Head of caudate nucleus (tissue), 42 donors: ENCODE data around the gene IFIT2.
"Not testable (repeated sequence)": the region's sequence is repeated elsewhere in the genome, so short reads cannot be mapped to it uniquely, and the experiment has no call there.

Source experiments
- DNase-seq, 42 donors: peaks; one replicate each; pipeline versions ENCODE4 v3.0.0 to v3.0.0-alpha.2; 2020 to 2021; ENCODE audit warnings: mixed read lengths in 7 of 42
- intact Hi-C: fragments of 100-400 bp; cut with DNase I; formaldehyde crosslinking; loops from one replicate; pipeline ENCODE4 v1.15.0; 2022

IFIT2 gene, protein sequence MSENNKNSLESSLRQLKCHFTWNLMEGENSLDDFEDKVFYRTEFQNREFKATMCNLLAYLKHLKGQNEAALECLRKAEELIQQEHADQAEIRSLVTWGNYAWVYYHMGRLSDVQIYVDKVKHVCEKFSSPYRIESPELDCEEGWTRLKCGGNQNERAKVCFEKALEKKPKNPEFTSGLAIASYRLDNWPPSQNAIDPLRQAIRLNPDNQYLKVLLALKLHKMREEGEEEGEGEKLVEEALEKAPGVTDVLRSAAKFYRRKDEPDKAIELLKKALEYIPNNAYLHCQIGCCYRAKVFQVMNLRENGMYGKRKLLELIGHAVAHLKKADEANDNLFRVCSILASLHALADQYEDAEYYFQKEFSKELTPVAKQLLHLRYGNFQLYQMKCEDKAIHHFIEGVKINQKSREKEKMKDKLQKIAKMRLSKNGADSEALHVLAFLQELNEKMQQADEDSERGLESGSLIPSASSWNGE

DNA sequence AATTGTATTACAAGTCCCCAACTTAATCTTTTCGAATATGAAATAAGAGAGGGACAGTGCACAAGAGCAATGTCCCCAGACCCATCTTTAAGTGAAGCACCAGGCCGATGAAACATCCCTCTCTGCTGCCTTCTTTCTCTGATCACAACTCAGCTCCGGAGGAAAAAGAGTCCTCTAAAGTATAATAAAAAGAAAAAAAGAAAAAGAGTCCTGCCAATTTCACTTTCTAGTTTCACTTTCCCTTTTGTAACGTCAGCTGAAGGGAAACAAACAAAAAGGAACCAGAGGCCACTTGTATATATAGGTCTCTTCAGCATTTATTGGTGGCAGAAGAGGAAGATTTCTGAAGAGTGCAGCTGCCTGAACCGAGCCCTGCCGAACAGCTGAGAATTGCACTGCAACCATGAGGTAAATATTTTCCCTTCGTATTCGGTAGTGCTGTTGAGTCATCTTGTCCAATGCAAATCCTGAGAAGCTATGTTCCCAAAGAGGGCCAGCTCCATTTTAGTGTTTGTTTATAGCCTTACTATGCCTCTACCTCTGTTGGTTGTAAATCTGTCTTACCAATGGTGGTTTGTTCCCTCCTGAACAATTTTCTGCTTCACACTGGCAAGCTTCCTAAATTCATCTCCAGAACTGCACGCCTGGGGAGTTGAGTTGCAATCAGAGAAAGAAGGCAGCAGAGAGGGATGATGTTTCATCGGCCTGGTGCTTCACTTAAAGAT is at the start of gene IFIT2:
Gene IFIT2 (plus strand): TSS at position 326 of the 725 bp plus-strand sequence. CDS start 78 bp downstream, at position 404.
- intact Hi-C loops = no loop called here
- peak in 25 of 42 donors; percentile 5 to 75 (median 47) for DNase-seq

DNA sequence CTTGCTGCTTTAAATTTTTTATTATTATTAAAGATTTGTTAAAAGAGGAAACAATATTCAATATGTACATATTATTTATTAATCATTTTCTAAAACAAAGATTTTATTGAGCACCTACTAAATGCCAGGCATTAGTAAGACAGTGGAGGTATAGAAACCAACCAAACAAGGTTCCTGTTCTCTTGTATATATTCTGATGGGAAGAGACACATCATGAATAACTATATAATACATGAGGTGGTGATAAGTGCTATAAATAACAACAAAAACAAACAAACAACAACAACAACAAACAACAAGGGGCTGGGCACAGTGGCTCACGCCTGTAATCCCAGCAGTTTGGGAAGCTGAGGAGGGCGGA is 49.6 kb upstream of the IFIT2 start:
- intact Hi-C loops = loop anchor here (5.0 kb wide), 1 partner anchor 35 kb away; no protein-coding TSS in a partner anchor

DNA sequence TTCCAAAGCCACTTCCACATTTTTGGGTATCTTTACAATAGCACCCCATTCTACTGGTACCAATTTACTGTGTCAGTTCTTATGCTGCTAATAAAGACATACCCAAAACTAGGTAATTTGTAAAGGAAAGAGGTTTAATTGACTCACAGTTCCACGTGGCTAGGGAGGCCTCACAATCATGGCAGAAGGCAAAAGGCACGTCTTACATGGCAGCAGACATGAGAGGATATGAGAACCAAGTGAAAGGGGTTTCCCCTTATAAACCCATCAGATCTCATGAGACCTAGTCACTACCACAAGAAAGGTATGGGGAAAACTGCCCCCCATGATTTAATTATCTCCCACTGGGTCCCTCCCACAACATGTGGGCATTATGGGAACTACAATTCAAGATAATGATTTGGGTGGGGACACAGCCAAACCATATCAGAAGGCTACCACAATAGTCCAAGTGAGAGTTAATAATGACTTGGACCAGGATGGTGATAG is 46.7 kb upstream of the IFIT2 start:
- DNase-seq, intact Hi-C loops: not testable (repeated sequence)

More for the DNA sequence above, 49.6 kb upstream of the IFIT2 start:
- no peak for DNase-seq

DNA sequence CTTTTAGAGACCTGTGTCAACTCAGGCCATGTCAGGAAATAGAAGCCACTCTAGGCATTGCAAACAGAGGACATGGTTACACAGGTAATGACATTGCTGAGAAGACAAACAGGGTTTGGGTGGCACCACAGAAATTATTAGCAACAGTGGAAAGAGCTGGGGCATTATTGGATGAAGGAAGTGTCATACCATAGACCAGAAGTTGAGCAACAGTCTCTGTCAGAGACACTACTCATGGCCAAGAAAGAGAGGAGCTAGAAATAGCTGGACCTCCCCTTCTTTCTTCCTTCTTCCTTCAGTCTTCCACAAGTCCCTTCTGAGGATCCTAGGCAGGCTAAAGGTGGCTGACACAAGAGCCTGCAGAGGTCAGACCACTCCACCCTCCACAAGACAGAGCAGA is 46.1 kb upstream of the IFIT2 start:
- intact Hi-C loops = no loop called here
- DNase-seq = no peak

DNA sequence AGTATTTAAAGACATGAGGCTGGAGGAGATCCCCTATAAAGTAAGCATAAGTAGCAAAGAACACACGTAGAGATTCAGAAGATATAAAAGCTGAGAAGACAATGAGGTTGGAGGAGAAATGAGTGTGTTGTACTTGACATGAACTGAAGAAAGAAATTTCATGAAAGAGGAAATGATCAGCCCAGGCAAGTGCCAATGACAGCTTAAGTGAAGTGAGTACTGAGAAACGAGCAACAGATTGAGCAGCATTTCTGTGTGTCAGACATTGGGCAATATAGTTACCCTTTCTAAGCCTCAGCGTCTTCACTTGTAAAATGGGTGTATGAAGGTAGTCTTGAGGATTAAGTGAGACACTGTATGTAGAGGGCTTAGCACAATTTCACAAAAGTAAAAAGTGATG is 45.5 kb upstream of the IFIT2 start:
- no peak for DNase-seq
- intact Hi-C loops = no loop called here

DNA sequence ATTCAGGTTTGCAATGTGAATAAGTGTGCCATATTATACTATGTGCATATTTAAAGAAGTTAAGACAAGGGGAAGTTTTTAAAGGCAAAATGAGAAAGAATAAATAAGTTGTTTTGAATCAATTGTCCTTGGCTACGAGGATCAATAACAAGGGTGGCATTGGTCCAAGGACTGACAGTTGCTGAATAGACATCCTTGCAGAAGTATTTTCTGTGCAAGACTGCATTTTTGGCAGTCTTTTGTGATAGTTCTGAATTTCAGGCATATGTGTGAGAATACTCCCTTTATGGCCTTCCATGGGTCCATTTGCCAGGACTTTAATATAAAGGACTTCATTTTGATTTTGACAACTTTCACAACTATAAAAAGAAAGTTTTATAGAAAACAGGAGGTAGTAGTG is 44.9 kb upstream of the IFIT2 start:
- intact Hi-C loops = no loop called here

DNA sequence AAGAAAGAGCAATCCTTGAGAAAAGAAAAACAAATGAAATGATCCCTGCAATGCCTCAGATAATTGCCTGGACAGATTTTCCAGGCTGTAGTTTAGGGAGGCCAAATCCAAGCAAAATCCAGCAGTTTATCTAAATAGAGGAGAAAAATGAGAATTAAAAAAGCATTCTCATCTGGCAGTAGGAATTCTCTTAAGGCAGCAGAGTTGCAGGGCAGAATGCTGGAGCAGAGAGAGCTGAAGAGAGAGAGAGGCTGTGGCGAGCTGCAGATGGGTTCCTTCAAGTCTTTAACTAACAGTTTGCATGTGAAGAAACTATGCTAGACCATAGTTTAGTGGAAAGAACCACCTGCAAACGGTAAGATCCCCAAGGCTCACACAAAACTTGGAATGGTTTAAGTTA is 44.3 kb upstream of the IFIT2 start:
- DNase-seq = peak in 1 of 42 donors; percentile 35
- intact Hi-C loops = no loop called here

More for the DNA sequence above, 44.9 kb upstream of the IFIT2 start:
- no peak for DNase-seq

DNA sequence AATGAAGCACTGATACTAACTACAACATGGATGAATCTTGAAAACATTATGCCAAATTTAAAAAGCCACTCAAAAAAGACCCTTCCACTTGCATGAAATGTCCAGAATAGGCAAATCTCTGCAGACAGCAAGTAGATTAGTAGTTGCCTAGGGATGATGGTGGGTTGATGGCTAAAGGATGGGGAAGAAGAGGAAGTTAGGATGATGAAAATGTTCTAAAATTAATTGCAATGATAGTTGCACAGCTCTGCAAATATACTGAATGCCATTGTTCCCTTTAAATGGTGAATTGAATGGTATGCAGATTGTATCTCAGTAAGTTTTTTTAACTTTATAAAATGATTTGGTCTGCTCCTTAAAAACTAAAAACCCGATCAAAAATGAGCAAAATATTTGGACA is 43.0 kb upstream of the IFIT2 start:
- intact Hi-C loops = no loop called here

DNA sequence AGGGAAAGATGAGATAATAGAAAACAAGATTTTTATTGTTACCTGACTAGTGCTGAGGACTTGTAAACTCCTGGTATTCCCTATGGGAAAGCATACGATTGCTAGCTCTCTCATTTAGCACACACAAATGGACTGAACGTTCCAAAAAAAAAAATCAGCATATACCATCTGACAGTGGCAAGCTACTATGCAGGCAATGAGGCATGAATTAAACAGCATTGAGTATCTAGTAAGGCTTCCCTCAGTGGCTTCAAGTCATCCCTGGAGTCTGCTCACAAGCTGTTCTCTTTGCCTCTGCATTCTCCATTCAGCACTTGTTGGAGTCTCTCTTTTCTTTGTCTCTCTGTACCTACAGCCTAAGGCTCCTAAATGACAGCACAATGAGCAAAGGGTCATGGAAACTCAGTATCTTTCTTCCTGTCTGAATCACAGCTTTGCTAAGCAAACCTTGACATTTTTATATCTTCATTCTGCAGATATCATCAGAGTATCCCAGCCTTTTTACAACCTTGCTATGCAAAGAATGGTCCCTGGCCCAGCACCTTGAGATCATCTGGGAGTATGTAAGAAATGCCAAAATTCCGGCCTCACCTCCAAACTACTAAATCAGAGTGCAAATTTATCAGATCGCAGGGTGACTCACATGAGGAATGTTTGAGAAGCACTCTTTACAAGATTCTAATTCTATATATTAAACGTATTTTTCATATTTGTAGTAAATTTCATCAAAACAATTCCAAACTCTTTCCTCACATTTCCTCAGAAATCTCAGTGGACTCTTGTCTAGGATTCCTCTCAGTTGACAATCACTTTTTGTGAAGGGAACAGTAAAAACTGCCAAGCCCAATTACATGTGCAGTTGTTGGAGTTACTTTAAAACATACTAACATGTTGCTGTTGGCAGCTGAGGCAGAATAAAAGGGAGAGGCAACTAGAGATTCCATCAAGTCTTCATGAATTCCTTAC is 39.5 kb upstream of the IFIT2 start:
- DNase-seq = no peak
- intact Hi-C loops = no loop called here

More for the DNA sequence above, 43.0 kb upstream of the IFIT2 start:
- DNase-seq = no peak

DNA sequence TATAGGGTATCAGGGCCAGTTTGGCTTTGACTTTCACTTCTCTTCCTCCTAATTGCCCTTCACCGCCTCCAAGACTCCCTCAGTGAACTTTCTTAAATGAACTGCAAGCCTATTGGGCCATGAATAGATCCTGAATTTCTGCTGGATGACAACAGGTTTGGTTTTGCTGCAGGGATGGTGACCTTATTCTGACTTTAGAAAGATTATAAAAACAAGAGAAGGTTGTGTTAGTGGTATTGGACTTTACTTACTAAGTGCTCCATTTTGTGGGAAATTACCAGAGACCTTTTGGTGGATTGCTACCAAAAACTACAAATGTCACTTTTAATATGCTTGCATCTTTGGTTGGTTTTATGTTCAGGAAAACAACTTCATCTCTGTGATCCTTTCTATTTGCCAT is 38.8 kb upstream of the IFIT2 start:
- intact Hi-C loops = no loop called here
- DNase-seq = no peak

DNA sequence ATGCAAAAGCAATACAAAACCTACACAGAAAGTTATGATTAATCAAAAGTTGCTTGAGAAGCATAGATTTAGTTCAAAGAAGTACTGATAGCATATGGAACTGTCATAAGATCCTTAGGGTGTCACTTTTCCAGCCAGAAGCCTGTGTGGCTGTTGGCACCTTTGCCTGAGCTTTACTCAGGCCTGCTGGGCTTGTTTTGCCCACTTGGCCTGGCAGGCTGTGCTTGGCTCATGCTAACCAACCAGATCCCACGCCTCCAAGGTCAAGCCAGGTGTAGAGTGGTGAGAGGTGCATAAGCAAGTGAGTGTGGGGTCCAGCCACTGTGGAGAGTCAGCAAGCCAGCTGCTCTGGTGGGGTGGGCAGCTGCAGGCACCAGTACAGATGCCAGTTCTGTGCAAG is 38.3 kb upstream of the IFIT2 start:
- intact Hi-C loops = no loop called here
- DNase-seq = no peak

DNA sequence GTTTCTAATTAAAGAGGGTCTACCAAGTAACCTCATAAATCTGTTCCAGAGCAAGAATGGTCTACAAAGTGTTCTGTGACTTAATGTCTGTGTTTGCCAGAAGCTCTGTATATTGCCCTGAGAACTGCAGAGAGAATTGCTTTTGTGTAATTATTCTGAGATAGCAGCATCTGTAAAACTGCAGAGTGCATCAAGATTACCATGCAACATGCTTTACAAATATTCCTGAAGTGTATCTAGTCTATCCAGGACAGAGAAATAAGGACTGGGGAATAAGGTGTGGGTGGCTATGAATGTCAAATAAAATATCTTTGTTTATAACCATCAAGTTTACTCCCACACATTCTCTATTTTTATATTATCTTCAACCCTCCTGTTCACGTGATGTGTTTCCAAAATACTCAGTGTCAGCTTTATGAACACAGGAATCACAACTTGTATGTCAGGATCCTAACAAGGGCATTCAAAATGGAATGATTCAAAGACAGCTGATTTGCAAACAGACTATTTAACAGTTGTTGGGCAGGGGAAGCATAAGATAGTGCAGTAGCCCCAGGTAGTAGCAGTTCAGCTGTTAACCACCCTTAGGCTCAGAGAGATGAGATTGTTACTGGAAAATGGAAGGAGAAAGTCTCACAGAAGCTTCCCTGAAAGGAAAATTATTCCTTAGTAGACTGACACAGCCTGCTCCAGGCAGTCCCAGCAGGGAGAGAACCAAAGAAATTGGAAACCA is 35.0 kb upstream of the IFIT2 start:
- intact Hi-C loops = no loop called here
- DNase-seq = no peak

DNA sequence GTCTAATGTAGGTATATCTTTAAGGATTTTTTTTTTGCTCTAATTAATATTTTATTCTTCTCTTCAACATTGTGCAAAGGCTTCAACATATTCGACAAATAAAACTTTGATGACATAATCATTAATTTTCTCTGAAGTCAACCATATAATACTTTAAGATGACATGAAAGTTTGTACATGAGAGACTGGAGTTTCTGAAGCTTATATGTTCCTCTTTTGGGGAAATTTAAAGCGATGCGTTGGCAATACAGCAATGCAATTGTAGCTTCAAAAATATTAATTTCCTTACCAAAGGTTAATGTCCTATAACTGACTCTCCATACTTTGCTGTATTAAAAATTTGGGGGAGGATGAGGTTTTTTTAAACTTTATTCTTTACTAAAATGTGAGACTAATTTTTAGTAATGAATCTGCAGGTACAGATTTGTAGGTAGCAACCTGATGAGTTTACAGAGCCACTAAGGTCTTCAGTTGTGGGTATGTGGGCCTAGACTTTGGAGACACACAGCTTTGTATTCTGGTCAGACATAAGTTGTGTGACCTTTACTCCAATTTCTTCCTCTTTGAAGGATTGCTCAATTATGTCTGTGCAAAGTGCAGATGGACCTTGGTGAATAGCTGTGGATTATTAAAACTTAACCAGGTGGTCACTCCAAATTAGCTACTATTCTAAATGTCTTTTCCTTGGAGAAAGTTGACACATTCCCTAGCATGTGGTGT is 32.3 kb upstream of the IFIT2 start:
- intact Hi-C loops = no loop called here
- DNase-seq = no peak

DNA sequence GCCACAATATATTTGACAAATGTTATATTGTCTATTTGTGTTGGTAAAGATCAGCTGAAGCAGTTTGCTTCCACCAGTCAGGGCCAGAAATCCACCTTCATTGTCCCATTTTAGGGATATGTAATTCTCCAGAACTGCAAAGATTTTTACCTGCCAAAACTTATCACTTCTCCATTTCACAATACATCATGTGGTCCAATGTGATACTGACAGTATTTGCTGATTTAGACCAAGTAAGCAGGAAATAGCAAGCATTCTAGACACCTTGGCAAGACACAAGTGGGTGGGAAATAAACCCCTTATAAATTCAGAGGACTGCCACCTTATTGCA is 31.7 kb upstream of the IFIT2 start:
- no peak for DNase-seq

DNA sequence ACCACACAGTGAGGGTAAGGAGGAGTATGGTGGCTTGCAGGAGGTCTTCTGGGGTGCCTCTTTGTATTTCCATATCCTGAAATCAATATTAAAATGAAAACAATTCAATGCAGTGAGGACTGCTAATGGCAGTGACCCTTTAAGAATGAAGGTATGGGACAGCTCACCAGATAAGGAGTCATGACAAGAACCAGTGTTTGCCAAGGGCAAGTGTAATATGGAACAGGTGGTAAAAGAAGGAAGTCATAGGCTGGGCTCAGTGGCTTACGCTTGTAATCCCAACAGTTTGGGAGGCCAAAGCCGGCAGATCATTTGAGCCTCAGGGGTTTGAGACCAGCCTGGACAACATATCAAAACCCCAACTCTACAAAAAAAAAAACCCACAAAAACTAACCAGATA is 30.3 kb upstream of the IFIT2 start:
- no peak for DNase-seq
- intact Hi-C loops = no loop called here

More for the DNA sequence above, 31.7 kb upstream of the IFIT2 start:
- intact Hi-C loops = no loop called here

DNA sequence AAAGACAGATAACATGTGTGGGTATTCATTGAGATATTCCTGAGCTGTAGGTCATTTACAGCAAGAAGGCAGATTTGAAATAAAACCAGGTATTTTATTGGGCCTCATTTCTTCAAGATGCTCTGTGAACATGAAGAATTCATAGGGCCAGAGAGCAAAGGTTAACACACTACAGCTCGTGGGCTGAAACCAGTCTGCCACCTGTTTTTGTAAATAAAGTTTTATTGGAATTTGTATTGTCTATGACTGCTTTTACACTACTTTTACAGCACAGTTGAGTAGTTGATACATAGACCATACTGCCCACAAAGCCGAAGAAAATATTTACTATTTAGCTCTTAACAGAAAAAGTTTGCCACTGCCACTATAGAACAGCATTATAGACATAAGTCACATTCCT is 28.2 kb upstream of the IFIT2 start:
- intact Hi-C loops = no loop called here
- no peak for DNase-seq

DNA sequence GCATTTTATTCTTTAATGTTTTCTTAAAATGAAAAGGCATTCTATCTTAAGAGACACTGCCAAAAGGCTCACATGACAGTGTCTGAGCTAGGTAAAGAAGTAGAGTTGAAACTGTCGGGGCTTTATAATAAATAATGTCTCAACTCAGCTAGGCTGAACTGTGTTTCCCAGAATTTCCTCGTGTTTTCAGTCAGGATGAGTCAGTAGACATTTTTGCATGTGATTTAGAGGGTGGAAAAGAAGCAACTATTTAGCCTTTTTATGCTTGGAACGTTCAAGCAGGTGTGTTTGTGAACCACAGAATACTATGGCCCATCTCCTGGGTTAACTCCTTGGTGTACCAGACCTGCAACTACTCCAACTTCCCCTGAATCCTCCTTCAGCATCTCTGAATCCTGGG is 26.9 kb upstream of the IFIT2 start:
- intact Hi-C loops = no loop called here
- no peak for DNase-seq

DNA sequence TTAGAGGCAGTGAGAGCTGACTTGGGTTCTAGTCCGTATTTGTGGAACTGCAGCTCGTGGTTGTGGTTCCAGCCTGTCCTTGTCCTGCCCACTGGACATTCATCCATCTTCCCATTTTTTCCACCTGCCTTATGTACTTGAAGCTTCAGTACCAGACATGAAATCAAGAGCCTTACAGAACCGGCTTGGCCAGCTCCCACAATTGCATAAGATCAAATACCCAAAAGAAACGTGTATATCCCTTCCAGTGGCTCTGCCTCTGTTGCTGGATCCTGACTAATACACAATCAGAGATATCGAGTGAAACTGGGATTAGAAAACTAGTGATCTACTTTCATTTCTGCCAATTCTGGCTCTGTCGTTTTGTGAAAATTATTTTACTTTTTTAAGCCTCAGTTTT is 26.5 kb upstream of the IFIT2 start:
- intact Hi-C loops = no loop called here
- no peak for DNase-seq
